SK-N-SH (cell line): ENCODE data around the gene PIK3R1. TPM values are rescaled to one million over a fixed set of nuclear protein-coding genes. Genes with fewer than 3 reads are reported as not detected.

Source experiments
- CTCF ChIA-PET: fragments of 300-600, 350-600 bp; formaldehyde crosslinking; extraction: SDS; loops from one replicate; lab custom pipeline; 2021; lab: Yijun Ruan, JAX
- POLR2A ChIA-PET: fragments of 350-600 bp; sonication (Branson Sonifier 250); formaldehyde crosslinking; extraction: SDS; loops from one replicate; lab custom pipeline; 2020; ENCODE audit warnings: antibody characterized with exemption, inconsistent platforms; lab: Yijun Ruan, JAX
- DNase-seq: peaks from one replicate; pipeline ENCODE4 v3.0.0; 2012
- H2AFZ ChIP-seq: fragments of 200-600 bp; sonication (generic); 2 replicates; pipeline ENCODE4 v1.8.1; 2016; ENCODE audit warnings: antibody characterized with exemption, mild to moderate bottlenecking, low read depth
- H3F3A ChIP-seq: fragments of 200-600 bp; sonication (generic); replicated peaks from 2 replicates; pipeline ENCODE3; 2016; ENCODE audit warnings: antibody characterized with exemption, mild to moderate bottlenecking; ENCODE audit not compliant: insufficient read depth
- H3K27ac ChIP-seq, 2 experiments: fragments of 200-500 bp in 1 of 2; fragments of 200-600 bp in 1 of 2; sonication (Bioruptor generic) in 1 of 2; sonication (generic), shearing (Covaris generic) in 1 of 2; 2 replicates each; pipeline versions ENCODE4 v1.5.1 to v1.6.1; 2014 to 2016; ENCODE audit warnings: low read depth in 2 of 2, inconsistent platforms in 1 of 2, low read length in 1 of 2, mild to moderate bottlenecking in 1 of 2, mixed read lengths in 1 of 2
- H3K27me3 ChIP-seq: fragments of 200-600 bp; sonication (generic), shearing (Covaris generic); 2 replicates; pipeline ENCODE4 v1.6.1; 2016; ENCODE audit warnings: mixed run types; ENCODE audit not compliant: insufficient read depth
- H3K36me3 ChIP-seq, 2 experiments: fragments of 200-500 bp in 1 of 2; fragments of 200-600 bp in 1 of 2; sonication (Bioruptor generic) in 1 of 2; sonication (generic) in 1 of 2; replicated peaks in 1 of 2; 2 replicates each; pipeline versions ENCODE3 to v1.5.1; 2014 to 2016; ENCODE audit warnings: low read length in 1 of 2, mild to moderate bottlenecking in 1 of 2; ENCODE audit not compliant: insufficient read depth in 2 of 2, control insufficient read depth in 1 of 2
- H3K4me1 ChIP-seq, 2 experiments: fragments of 200-500 bp in 1 of 2; fragments of 200-600 bp in 1 of 2; sonication (Bioruptor generic) in 1 of 2; sonication (generic), shearing (Covaris generic) in 1 of 2; 2 replicates each; pipeline versions ENCODE4 v1.5.1 to v1.6.1; 2014 to 2016; ENCODE audit warnings: low read depth in 1 of 2, low read length in 1 of 2, mixed run types in 1 of 2; ENCODE audit not compliant: insufficient read depth in 2 of 2, control insufficient read depth in 1 of 2
- H3K4me2 ChIP-seq: fragments of 200-600 bp; sonication (generic), shearing (Covaris generic); 2 replicates; pipeline ENCODE4 v1.6.1; 2017; ENCODE audit warnings: mixed run types
- H3K4me3 ChIP-seq, 2 experiments: fragments of 200-500 bp in 1 of 2; fragments of 200-600 bp in 1 of 2; sonication (Bioruptor generic) in 1 of 2; sonication (generic), shearing (Covaris generic) in 1 of 2; 2 replicates each; pipeline versions ENCODE4 v1.5.1 to v1.8.1; 2014 to 2016; ENCODE audit warnings: low read depth in 2 of 2, inconsistent platforms in 1 of 2, low read length in 1 of 2, mild to moderate bottlenecking in 1 of 2, mixed read lengths in 1 of 2, moderate library complexity in 1 of 2
- H3K79me2 ChIP-seq: fragments of 200-600 bp; sonication (generic); 2 replicates; pipeline ENCODE4 v1.8.1; 2017; ENCODE audit warnings: mild to moderate bottlenecking; ENCODE audit not compliant: insufficient read depth
- H3K9ac ChIP-seq: fragments of 200-600 bp; sonication (generic); 2 replicates; pipeline ENCODE4 v1.6.1; 2017; ENCODE audit warnings: mixed run types
- H3K9me2 ChIP-seq: fragments of 200-600 bp; sonication (generic); 2 replicates; pipeline ENCODE4 v1.6.1; 2017; ENCODE audit warnings: mixed run types
- H3K9me3 ChIP-seq: fragments of 200-600 bp; sonication (generic); 2 replicates; pipeline ENCODE4 v1.6.1; 2017; ENCODE audit warnings: mixed run types, mild to moderate bottlenecking, moderate library complexity
- H4K20me1 ChIP-seq: fragments of 200-600 bp; sonication (generic); 2 replicates; pipeline ENCODE4 v1.6.1; 2017; ENCODE audit warnings: mild to moderate bottlenecking, mixed run types; ENCODE audit not compliant: insufficient read depth
- CHD2 ChIP-seq: fragments of 150-350 bp; IDR thresholded peaks from 2 replicates; pipeline ENCODE4 v1.6.1; 2018; ENCODE audit warnings: low read length; ENCODE audit not compliant: partially characterized antibody
- ELF1 ChIP-seq: IDR thresholded peaks from 2 replicates; pipeline ENCODE4 v1.4.0; 2012
- EP300 ChIP-seq, 2 experiments: IDR thresholded peaks; 2 replicates each; pipeline versions ENCODE4 v1.4.0 to v1.6.1; 2012; ENCODE audit warnings: borderline replicate concordance in 1 of 2, low read depth in 1 of 2, low read length in 1 of 2
- EZH2phosphoT487 ChIP-seq: fragments of 200-600 bp; sonication (generic); IDR thresholded peaks from 2 replicates; pipeline ENCODE4 v1.6.1; 2017; ENCODE audit warnings: low read depth, mixed run types, mild to moderate bottlenecking, antibody characterized with exemption, moderate library complexity, borderline replicate concordance
- FOXJ3 ChIP-seq: sonication (generic); formaldehyde crosslinking; IDR thresholded peaks from 2 replicates; pipeline ENCODE4 v1.5.1; 2020; ENCODE audit warnings: mild to moderate bottlenecking, missing genetic modification reagents
- FOXM1 ChIP-seq: IDR thresholded peaks from 2 replicates; pipeline ENCODE4 v1.4.0; 2012; ENCODE audit warnings: low read depth, mild to moderate bottlenecking
- JUND ChIP-seq: IDR thresholded peaks from 2 replicates; pipeline ENCODE4 v1.4.0; 2012
- MXI1 ChIP-seq: IDR thresholded peaks from 2 replicates; pipeline ENCODE4 v1.6.1; 2012; ENCODE audit warnings: mild to moderate bottlenecking, low read depth, low read length, improper control_type of control experiment
- NFIC ChIP-seq: IDR thresholded peaks from 2 replicates; pipeline ENCODE4 v1.4.0; 2012; ENCODE audit warnings: borderline replicate concordance
- RAD21 ChIP-seq: IDR thresholded peaks from 2 replicates; pipeline ENCODE4 v1.6.1; 2012; ENCODE audit warnings: mild to moderate bottlenecking, low read length
- REST ChIP-seq: IDR thresholded peaks from 2 replicates; pipeline ENCODE4 v1.6.1; 2012; ENCODE audit warnings: mild to moderate bottlenecking, low read depth, low read length, moderate library complexity
- SIN3A ChIP-seq: IDR thresholded peaks from 2 replicates; pipeline ENCODE4 v1.6.1; 2012; ENCODE audit warnings: low read depth, mild to moderate bottlenecking, low read length, moderate library complexity, borderline replicate concordance
- SMC3 ChIP-seq: IDR thresholded peaks from 2 replicates; pipeline ENCODE4 v1.6.1; 2012; ENCODE audit warnings: low read depth, low read length, improper control_type of control experiment
- TAF1 ChIP-seq: IDR thresholded peaks from 2 replicates; pipeline ENCODE4 v1.6.1; 2012; ENCODE audit warnings: low read depth, mild to moderate bottlenecking, low read length, moderate library complexity, borderline replicate concordance
- WGBS: methylation state at CpG from one replicate; pipeline ENCODE4 v1.1.6; 2017; ENCODE audit warnings: low lambda C conversion rate; 5-methylcytosine and 5-hydroxymethylcytosine counted together
- polyA plus RNA-seq, 3 experiments: library from polyadenylated mRNA; depleted of rRNA; stranded (reverse); fragments of >200 nt; gene quantifications; 2 replicates each; pipeline ENCODE4 v1.2.3, GENCODE V29; 2012
- TF ChIP-seq, protein P1 (sequence below): fragments of 150-350 bp; IDR thresholded peaks from 2 replicates; pipeline ENCODE4 v1.6.1; 2017; ENCODE audit warnings: antibody characterized with exemption, low read length, low read depth, borderline replicate concordance
- TF ChIP-seq, protein P2 (sequence below): IDR thresholded peaks from 2 replicates; pipeline ENCODE4 v1.4.0; 2012; ENCODE audit warnings: low read depth, borderline replicate concordance

The PIK3R1 gene
- polyA plus RNA-seq, 1 of the 3 experiments (the other 2 are of a cell fraction), result 2.0 TPM

GRCh38 chr5:68222310-68222709, 6.8 kb downstream of the PIK3R1 start:
- peaks cover 18 to 22% of the 10 kb centered on the region in 2 experiments; a peak in 3 of 4 replicates for H3K4me1 ChIP-seq
- ChIA-PET CTCF (interaction anchor here (2.6 kb wide), 1 partner anchor 30 kb away, joined by 12 read pairs; no protein-coding TSS in a partner anchor), POLR2A (no interaction called here)
- H3K79me2 ChIP-seq, result peaks cover 67% of the 10 kb centered on the region
- H3K9ac ChIP-seq, result no peak overlapping the region
- no peak overlapping the region for H3K4me2 ChIP-seq
- DNase-seq, result no peak
- no peak overlapping the region for H3K4me3 ChIP-seq
- no peak overlapping the region for H3K27ac ChIP-seq
- no peak overlapping the region for H2AFZ ChIP-seq
- H4K20me1 ChIP-seq, result peaks cover 37% of the 10 kb centered on the region
- no peaks in the 10 kb centered on the region for H3K9me2 ChIP-seq
- no peaks in the 10 kb centered on the region for H3F3A ChIP-seq
- H3K36me3 ChIP-seq, result peaks cover 11 to 12% of the 10 kb centered on the region in 2 experiments
- H3K27me3 ChIP-seq, result no peaks in the 10 kb centered on the region
- no peak for TF ChIP-seq FOXM1
- no peak for TF ChIP-seq MXI1
- TF ChIP-seq FOXJ3 (CRISPR knock-in tag), result no peak
- no peak for TF ChIP-seq JUND
- no peak for TF ChIP-seq REST
- 94% methylated on average over 3 of the region's 3 CpGs for WGBS
- no peaks in the 10 kb centered on the region for H3K9me3 ChIP-seq

DNA sequence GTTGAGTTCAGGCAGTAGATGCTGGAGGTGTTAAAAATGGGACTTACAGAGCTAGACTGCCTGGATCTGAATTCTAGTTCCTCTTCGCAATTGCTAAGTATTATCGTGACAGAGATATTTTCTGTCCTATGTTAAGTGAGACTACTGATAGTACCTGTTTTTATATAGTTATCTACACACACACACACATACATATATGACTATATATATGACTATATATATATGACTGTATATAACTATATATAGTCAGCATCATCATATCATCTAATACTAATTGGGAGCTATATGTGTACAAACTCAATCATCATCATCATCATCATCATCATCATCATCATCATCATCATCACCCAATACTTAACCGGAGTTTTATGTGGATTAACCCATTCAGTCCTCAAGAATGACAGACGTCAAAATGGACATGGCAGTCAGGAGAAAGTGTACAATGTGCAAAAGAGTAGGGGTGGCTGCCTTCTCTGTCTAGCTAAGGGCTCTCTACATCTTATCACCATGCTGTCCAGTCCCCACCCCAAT, 7.3 kb downstream of the PIK3R1 start:
- Histone ChIP-seq H2AFZ (no peak overlapping the region), H3K79me2 (peaks cover 61% of the 10 kb centered on the region), H3K4me2 (no peak overlapping the region), H4K20me1 (peaks cover 31% of the 10 kb centered on the region), H3K36me3 (peaks cover 15 to 18% of the 10 kb centered on the region in 2 experiments), H3K9me3 (no peaks in the 10 kb centered on the region), H3K9me2 (no peaks in the 10 kb centered on the region), H3K4me1 (peaks cover 12 to 19% of the 10 kb centered on the region in 2 experiments; a peak in 3 of 4 replicates), H3K9ac (no peak overlapping the region), H3F3A (no peaks in the 10 kb centered on the region), H3K4me3 (no peak overlapping the region), H3K27me3 (no peaks in the 10 kb centered on the region), H3K27ac (no peak overlapping the region)
- CTCF ChIA-PET, result interaction anchor here (1.7 to 2.6 kb wide), 3 partner anchors 24 to 977 kb away, joined by 3 to 12 read pairs (median 5); no protein-coding TSS in a partner anchor
- POLR2A ChIA-PET, result no interaction called here
- TF ChIP-seq ELF1, result no peak
- no peak for TF ChIP-seq EP300 (IDR thresholded peaks at IDR 0.05; ENCODE audit: borderline replicate concordance in 1 of 2, low read depth in 1 of 2, low read length in 1 of 2)
- TF ChIP-seq SMC3, result no peak
- TF ChIP-seq NFIC, result no peak
- no peak for TF ChIP-seq TAF1
- no peak for TF ChIP-seq CHD2
- TF ChIP-seq SIN3A, result no peak
- TF ChIP-seq FOXJ3 (CRISPR knock-in tag), result no peak
- TF ChIP-seq EZH2phosphoT487, result no peak
- TF ChIP-seq, protein P1, sequence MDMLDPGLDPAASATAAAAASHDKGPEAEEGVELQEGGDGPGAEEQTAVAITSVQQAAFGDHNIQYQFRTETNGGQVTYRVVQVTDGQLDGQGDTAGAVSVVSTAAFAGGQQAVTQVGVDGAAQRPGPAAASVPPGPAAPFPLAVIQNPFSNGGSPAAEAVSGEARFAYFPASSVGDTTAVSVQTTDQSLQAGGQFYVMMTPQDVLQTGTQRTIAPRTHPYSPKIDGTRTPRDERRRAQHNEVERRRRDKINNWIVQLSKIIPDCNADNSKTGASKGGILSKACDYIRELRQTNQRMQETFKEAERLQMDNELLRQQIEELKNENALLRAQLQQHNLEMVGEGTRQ, result no peak
- no peak for TF ChIP-seq RAD21
- TF ChIP-seq, protein P2, sequence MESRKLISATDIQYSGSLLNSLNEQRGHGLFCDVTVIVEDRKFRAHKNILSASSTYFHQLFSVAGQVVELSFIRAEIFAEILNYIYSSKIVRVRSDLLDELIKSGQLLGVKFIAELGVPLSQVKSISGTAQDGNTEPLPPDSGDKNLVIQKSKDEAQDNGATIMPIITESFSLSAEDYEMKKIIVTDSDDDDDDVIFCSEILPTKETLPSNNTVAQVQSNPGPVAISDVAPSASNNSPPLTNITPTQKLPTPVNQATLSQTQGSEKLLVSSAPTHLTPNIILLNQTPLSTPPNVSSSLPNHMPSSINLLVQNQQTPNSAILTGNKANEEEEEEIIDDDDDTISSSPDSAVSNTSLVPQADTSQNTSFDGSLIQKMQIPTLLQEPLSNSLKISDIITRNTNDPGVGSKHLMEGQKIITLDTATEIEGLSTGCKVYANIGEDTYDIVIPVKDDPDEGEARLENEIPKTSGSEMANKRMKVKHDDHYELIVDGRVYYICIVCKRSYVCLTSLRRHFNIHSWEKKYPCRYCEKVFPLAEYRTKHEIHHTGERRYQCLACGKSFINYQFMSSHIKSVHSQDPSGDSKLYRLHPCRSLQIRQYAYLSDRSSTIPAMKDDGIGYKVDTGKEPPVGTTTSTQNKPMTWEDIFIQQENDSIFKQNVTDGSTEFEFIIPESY, result no peak
- WGBS, result 98% methylated on average over 4 of the region's 4 CpGs
- DNase-seq, result no peak
